ENCODE measurements around the gene RAMP1.
"Not testable (repeated sequence)": the region's sequence is repeated elsewhere in the genome, so short reads cannot be mapped to it uniquely, and the experiment has no call there.

The RAMP1 gene

DNA sequence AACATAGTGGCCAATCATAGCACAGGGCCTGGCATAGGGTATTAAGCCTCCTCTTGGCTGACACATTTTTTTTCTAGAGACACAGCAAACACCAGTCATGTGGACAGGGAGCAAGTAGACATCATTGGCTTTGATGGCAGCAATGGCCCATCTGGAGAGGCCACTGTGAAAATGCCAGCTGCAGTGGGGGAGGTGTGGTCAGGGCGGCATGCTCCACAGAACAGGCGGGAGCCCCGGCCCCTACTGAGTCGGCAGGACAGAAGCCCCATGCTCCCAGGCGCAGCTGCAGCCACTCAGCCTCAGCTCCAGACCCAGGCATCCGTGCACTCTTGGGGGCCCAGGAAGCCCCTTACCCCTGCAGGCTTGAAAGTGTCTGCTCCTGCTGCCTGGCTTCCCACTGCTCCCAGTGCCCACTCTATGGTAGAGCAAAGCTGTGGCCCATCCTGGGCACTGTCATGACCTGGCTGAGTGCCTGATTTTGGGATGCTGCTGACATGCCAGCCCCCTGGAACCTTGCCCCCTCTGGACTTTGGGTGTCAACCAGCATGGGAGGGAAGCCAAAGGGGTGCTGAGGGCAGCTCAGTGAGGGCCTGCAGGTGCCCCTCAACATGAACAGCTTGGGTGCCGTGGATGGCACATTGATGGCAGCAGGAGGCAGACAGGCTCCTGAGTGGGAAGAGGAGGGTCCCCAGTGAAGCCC, 84.1 kb downstream of the RAMP1 start:
- no peak for DNase-seq (ENCODE audit: low read depth in 2 of 3, low spot score in 1 of 3)

DNA sequence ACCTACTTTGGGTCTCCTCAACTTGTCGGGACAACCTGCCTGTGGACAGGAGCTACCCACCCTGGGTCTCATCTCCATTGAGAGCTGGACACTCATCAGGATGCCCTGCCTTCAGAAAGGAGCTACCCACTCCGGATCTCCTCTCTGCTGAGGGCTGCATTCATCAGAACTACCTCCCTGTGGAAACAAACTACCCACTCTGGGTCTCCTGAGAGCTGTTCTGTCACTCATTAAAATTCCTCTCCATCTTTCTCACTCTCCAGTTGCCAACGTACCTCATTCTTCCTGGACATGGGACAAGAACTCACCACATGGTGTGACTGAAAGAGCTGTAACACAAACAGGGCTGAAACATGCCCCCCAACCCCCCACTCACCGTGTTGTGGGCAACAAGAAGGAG, 84.9 kb downstream of the RAMP1 start:
- DNase-seq (ENCODE audit: low read depth in 2 of 3, low spot score in 1 of 3): no peak

DNA sequence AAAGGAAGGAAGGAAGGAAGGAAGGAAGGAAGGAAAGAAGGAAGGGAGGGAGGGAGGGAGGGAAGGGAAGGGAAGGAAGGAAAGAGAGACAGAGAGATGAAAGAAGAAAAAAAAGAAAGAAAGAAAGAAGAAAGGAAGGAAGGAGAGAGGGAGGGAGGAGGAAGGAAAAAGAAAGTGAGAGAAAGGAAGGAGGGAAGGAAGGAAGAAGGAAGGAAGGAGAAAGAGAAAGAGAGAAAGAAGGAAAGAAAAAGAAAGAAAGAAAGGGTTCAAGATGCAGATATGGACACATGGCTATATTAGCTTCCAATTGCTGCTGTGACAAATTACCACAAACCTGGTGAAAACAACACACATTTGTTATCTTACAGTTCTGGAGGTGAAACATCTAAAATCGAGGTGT, 87.0 kb downstream of the RAMP1 start:
- DNase-seq (ENCODE audit: low read depth in 2 of 3, low spot score in 1 of 3): no peak

DNA sequence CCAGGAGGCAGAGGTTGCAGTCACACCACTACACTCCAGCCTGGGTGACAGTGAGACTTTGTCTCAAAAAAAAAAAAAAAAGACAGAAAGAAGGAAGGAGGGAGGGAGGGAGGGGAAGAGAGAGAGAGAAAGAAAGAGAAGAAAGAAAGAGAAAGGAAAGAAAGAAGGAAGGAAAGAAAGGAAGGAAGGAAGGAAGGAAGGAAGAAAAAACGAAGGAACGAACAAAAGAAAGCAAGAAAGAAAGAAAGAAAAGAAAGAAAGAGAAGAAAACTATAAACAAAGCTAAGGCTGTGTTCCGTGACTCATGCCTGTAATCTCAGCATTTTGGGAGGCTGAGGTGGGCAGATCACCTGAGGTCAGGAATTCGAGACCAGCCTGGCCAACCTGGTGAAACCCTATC, 91.9 kb downstream of the RAMP1 start:
- not testable (repeated sequence) for DNase-seq (ENCODE audit: low read depth in 2 of 3, low spot score in 1 of 3)

DNA sequence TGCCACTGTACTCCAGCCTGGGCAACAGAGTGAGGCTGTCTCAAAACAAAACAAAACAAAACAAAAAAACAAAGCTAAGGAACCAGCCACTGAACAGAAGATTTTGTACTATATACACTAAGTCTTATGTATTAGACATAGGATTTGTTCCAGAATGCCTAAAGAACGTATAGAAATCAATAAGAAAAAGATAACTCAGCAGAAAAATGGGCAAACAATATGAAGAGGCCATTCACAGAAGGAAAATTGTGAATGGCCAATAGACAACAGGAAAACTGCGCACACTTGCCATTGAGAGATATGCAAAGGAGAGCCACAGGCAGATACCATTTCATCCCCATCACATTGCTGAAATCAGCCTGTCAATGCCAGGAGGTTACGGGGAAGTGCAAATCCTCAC, 92.5 kb downstream of the RAMP1 start:
- no peak for DNase-seq (ENCODE audit: low read depth in 2 of 3, low spot score in 1 of 3)

DNA sequence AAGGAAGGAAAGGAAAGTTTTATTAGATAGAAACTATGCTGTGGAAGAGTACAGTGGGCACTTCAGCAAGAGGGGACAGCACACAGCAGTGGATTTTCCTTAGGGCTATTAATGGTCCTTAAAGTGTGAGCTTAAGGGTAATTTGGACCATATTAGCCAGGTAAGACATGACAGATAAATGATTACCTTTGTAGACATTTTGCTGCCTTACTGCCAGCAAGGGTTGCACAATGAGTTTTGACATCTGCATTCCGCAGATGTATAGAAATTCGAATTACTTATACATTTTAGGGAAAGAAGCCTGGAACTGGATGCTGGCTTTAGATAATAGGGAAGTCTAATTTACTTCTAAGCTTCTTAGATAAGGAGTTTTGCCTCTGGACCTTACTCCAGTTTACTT, 93.4 kb downstream of the RAMP1 start:
- DNase-seq (ENCODE audit: low read depth in 2 of 3, low spot score in 1 of 3): no peak

DNA sequence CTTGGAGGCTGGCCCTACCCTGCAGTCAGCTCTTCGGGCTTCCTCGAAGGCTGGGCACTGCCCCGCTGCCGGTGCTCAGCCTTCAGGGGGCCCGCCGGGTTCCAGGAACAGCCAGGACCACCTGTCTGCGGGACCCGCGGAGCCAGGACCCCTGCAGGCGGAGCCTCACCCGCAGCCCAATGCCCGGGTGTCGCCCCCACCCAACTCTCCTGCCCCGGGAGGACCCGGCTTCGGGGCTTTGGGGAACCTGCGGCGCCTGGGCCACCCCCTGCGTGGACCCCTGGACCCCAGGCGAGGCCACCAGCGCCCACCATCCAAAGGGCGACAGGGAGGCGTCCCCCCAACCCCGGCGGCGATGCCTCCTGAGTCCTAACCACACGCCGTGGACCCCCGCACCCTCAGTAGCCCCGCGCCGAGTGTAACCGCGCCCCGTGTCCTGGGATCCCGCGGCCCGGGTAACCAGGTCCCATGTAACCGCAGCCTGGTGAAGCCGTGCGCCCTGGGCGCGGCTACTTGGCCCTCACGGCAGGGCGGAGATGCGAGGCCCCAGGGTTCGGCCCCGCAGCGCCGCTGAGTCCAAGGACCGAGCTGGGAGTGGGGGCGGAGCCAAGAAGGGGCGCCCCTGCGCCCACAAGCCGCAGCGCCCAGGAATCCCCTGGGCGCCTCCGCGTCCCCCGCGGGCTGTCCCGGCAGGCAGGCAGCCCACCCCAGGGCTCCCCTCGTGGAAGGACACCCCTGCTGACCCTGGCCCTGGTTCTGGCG, 96.4 kb downstream of the RAMP1 start:
- DNase-seq (ENCODE audit: low read depth in 2 of 3, low spot score in 1 of 3): no peak

DNA sequence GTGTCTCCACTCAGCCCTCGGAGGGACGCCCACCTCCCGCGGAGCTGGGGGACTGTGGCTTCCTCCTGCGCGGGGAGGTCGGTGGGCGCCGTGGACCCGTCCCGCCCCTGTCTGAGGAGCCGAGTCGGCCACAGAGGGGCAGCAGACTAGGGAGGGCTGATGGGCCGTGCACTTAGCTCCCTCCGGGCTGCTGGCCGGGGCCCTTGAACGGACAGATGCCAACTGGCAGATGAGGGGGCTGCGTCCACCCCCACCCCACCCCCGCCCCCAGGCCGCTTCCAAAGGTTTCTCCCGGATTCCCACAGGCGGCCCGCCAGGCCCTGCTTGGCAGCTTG, 96.9 kb downstream of the RAMP1 start:
- DNase-seq (ENCODE audit: low read depth in 2 of 3, low spot score in 1 of 3): no peak

DNA sequence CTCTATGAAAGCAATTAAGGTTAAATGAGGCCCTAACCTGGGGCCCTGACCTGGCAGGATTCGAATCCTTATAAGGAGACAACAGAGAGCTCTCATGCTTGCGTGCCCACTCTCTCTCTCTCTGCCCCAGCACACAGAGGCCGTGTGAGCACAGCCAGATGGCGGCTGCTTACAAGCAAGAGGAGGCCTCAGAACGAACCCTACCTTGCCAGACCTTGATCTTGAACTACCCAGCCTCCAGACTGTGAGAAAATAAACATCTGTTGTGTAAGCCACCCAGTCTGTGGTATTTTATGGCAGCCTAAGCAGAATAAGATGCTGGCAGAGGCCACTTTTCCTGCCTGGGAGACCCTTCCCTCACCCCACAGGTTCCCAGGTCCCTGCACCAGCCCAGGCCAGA, 102.2 kb downstream of the RAMP1 start:
- DNase-seq (ENCODE audit: low read depth in 2 of 3, low spot score in 1 of 3): no peak
